Tibial nerve (tissue), 3 donors: ENCODE results near the gene CLDN10.

ENCODE experiments used
- POLR2A ChIP-seq, 2 donors: fragments of 450-650 bp; IDR thresholded peaks; one replicate each; pipeline ENCODE4 v1.6.1; 2017; ENCODE audit warnings: antibody characterized with exemption in 2 of 2, mild to moderate bottlenecking in 2 of 2, moderate library complexity in 2 of 2
- TF ChIP-seq, protein P1 (sequence below), 5 experiments: fragments of 200-600 bp in 3 of 5; fragments of 450-650 bp in 2 of 5; sonication (generic) in 3 of 5; IDR thresholded peaks; one replicate each; pipeline ENCODE4 v1.5.1; 2016 to 2019; ENCODE audit warnings: antibody characterized with exemption in 5 of 5, mild to moderate bottlenecking in 3 of 5, moderate library complexity in 2 of 5

DNA sequence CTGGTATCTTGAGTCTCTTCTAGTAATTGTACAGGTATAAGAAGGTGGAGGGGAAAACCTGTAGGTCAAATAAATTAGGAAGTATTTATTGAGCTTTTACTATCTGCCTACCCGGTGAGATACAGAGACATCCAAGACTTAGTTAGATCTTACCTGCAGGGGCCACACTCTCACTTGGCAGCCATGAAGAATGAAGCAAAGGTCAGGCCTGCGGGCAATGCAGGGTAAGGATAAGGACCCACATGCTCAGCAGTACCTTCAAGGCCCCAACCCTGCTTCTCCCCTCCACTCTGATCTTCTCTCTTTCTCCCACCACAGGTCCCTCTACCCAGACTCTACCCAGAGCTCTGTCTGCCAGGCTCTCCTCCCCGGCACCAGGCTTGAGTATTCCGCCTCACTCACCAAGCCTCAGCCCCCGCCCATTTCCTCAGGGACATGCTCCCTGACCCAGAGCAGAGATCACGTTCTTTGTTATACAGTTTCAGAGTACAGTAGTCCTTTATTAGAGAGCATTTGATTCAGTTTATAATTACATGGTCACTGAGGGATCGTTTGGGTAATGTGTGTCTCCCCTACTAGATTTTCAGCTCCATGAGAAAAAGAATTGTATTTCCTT is 18.9 kb upstream of the CLDN10 start:
- no peak for TF ChIP-seq POLR2A (IDR thresholded peaks at IDR 0.05)
- TF ChIP-seq, protein P1, sequence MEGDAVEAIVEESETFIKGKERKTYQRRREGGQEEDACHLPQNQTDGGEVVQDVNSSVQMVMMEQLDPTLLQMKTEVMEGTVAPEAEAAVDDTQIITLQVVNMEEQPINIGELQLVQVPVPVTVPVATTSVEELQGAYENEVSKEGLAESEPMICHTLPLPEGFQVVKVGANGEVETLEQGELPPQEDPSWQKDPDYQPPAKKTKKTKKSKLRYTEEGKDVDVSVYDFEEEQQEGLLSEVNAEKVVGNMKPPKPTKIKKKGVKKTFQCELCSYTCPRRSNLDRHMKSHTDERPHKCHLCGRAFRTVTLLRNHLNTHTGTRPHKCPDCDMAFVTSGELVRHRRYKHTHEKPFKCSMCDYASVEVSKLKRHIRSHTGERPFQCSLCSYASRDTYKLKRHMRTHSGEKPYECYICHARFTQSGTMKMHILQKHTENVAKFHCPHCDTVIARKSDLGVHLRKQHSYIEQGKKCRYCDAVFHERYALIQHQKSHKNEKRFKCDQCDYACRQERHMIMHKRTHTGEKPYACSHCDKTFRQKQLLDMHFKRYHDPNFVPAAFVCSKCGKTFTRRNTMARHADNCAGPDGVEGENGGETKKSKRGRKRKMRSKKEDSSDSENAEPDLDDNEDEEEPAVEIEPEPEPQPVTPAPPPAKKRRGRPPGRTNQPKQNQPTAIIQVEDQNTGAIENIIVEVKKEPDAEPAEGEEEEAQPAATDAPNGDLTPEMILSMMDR (IDR thresholded peaks at IDR 0.05), result no peak
